ENCODE results near the gene STAT3.
"Not testable (repeated sequence)": the region's sequence is repeated elsewhere in the genome, so short reads cannot be mapped to it uniquely, and the experiment has no call there.

Gene STAT3

DNA sequence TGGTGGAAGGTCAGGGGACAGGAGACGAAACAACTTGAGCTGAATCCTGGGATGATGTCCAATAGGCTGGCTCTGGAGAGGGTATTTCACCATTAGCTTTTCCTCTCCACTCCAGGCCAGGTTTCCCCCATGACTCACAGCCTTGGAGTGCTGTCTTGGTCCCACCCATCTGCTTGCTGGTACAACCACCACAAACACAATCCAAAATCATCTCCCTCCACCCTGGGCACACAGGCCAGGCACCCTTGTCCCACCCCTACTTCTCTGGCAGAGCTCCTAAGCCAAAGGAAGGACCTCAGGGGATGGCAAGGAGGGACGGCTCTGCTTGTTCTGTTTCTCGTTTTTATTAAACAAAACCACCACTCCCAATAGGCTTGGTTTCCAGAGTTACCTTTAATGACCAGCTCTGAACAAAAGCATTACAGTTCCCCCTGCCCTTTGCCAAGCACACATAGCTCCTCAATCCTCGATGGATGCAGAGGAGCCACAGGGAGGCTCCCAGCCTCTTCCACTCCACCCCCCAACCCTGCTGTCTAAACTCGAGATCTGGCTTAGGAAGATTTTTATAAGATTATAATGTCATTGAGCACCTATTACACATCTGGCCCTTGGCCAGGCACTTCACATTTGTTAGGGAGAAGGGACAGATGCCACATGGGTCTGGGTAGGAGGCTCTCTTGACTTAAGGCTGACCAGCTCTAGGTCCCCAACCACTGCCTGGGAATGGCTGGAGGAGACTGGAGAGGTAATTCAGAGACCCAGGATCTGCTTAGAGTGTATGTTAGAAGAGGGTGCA lies 21.5 kb upstream of the STAT3 start:
- FAIRE-seq = no peak
- no peak for DNase-seq (ENCODE audit: extremely low spot score, insufficient read length, low read depth)

- no peak for DNase-seq (ENCODE audit: extremely low spot score, insufficient read length, low read depth)
- no peak for FAIRE-seq
Observed at GRCh38 chr17:42408061-42408460, 19.8 kb upstream of the STAT3 start.

GRCh38 chr17:42407289-42407836 lies 19.1 kb upstream of the STAT3 start:
- FAIRE-seq (peak; percentile 71), DNase-seq (ENCODE audit: extremely low spot score, insufficient read length, low read depth) (no peak)

DNA sequence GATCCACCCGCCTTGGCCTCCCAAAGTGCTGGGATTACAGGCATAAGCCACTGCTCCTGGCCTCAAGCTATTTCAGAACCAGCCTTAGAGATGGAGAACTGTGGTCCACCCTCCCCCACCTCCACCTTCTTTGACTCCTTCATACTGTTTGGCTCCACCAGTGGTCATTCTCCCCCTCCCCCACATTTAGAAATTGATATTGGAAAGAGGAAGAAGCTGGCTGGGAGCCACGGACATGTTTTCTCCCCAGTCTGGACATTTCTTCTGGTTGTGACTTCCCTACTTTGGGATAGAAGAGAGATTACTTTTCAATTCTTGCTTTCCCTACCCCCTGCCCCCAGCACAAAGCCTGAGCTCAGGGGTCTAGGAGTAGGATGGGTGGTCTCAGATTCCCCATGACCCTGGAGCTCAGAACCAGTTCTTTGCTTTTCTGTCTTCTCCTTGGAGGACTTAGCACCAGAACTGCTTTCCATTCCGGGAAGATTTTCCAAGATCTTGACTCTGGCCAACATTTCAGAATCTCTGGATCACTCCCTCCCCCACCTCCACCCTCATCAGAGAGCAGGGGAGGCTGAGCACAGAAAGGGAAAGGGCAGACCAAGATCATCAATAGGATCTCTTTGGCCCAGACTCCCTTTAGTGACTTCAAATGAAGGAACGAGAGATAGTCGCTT lies 18.5 kb upstream of the STAT3 start:
- no peak for FAIRE-seq
- no peak for DNase-seq (ENCODE audit: extremely low spot score, insufficient read length, low read depth)

- DNase-seq (ENCODE audit: extremely low spot score, insufficient read length, low read depth) = peak; percentile 70
- FAIRE-seq = peak; percentile 80
Observed at GRCh38 chr17:42405963-42406495, 17.8 kb upstream of the STAT3 start.

GRCh38 chr17:42405076-42405475 lies 16.8 kb upstream of the STAT3 start:
- no peak for DNase-seq (ENCODE audit: extremely low spot score, insufficient read length, low read depth)
- no peak for FAIRE-seq

GRCh38 chr17:42404326-42405055 lies 16.2 kb upstream of the STAT3 start:
- no peak for DNase-seq (ENCODE audit: extremely low spot score, insufficient read length, low read depth)

DNA sequence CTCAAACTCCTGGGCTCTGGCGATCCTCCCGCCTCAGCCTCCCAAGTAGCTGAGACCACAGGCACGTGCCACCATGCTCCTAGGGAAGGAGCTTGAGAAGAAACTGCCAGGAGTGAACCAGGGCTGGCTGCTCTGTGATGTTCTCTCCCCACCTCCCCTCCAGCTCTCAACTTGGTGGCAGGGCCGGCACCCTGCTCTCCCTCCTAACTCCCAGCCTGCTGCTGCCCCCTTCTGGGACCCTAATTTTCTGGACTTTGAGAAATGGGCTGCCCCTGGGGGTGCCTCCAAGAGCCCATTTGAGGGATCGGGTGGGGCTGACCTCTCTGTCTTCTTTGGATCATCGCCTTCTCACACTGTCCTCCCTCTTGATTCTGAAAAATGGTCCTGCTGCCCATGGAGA lies 14.9 kb upstream of the STAT3 start:
- DNase-seq (ENCODE audit: extremely low spot score, insufficient read length, low read depth) = no peak
- peak; percentile 65 for FAIRE-seq

More at GRCh38 chr17:42404326-42405055, 16.2 kb upstream of the STAT3 start:
- no peak for FAIRE-seq

- FAIRE-seq (no peak), DNase-seq (ENCODE audit: extremely low spot score, insufficient read length, low read depth) (no peak)
Observed at GRCh38 chr17:42402117-42402516, 13.9 kb upstream of the STAT3 start.

GRCh38 chr17:42400844-42401375 lies 12.7 kb upstream of the STAT3 start:
- FAIRE-seq; DNase-seq (ENCODE audit: extremely low spot score, insufficient read length, low read depth): not testable (repeated sequence)

GRCh38 chr17:42399948-42400843 lies 12.0 kb upstream of the STAT3 start:
- DNase-seq (ENCODE audit: extremely low spot score, insufficient read length, low read depth) (no peak), FAIRE-seq (no peak)

- FAIRE-seq (no peak), DNase-seq (ENCODE audit: extremely low spot score, insufficient read length, low read depth) (no peak)
Observed at GRCh38 chr17:42399121-42399520, 10.9 kb upstream of the STAT3 start.

DNA sequence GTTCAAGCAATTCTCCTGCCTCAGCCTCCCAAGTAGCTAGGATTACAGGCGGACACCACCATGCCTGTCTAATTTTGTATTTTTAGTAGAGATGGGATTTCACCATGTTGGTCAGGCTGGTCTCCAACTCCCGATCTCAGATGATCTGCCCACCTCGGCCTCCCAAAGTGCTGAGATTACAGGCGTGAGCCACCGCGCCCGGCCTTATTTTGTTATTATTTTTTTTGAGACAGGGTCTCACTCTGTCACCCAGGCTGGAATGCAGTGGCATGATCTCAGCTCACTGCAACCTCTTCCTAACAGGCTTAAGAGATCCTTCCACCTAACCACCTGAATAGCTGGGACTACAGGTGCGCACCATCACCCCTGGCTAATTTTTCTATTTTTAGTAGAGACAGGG lies 7.4 kb upstream of the STAT3 start:
- DNase-seq (ENCODE audit: extremely low spot score, insufficient read length, low read depth); FAIRE-seq: not testable (repeated sequence)

- FAIRE-seq (no peak), DNase-seq (ENCODE audit: extremely low spot score, insufficient read length, low read depth) (no peak)
Observed at GRCh38 chr17:42394838-42395237, 6.6 kb upstream of the STAT3 start.

DNA sequence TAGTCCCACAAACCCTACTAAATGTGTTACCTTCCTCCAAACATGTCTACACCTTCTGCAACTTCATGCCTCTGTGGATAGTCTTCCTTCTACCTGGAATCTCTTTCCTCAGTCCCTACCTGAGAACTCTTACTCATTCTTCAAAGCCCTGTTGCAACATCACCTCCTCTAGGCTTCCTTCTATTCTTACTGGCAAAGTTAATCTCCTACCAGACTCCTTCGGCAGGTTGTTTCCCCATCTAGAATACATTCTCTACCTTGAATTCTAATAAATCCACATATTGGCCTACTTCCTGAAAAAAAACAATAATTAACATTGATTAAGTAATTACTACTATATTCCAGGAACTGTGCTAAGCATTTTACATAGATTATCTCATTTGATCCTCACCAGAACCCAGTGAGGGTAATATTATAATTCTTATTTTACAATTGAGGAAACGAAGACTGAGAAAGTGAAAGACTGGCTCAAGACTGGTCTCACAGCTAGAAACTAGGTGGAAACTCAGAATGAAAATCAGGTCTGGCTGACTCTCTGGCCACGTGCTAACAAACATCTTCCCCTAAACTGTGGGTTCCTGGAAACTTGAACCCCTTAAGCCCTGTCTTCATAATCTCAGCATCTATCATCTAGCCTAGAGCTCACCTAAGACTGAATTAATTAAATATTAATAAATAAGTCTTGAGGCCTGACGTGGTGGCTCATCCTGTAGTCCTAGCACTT lies 4.6 kb upstream of the STAT3 start:
- DNase-seq (ENCODE audit: extremely low spot score, insufficient read length, low read depth) = no peak
- FAIRE-seq = peak; percentile 65

DNA sequence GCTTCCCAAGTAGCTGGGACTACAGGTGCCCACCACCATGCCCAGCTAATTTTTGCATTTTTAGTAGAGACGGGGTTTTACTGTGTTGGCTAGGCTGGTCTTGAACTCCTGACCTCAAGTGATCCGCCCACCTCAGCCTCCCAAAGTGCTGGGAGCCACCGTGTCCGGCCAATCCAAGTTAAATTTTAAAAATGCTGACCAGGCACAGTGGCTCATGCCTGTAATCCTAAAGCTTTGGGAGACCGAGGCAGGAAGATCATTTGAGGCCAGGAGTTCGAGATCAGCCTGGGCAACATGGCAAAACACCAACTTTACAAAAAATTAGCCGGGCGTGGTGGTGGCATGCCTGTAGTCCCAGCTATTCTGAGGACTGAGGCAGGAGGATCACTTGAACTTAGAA lies 3.2 kb upstream of the STAT3 start:
- not testable (repeated sequence) for FAIRE-seq; DNase-seq (ENCODE audit: extremely low spot score, insufficient read length, low read depth)

- FAIRE-seq = no peak
- DNase-seq (ENCODE audit: extremely low spot score, insufficient read length, low read depth) = no peak
Observed at GRCh38 chr17:42389899-42390298, 1.7 kb upstream of the STAT3 start.

DNA sequence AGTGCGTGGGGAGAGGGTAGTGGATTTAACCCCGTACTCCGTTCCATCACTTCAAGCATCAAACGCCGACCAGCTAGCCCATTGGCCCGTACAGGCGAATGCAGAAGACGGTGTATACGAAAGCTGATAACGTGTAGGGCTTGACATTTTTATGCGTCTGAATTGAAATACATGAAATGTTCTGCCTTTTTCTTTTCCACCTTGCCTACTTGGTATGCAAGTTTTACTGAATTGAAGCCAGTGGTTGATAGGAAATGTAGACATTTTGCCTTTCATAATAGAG lies 834 bp upstream of the STAT3 start:
- DNase-seq (ENCODE audit: extremely low spot score, insufficient read length, low read depth) (no peak), FAIRE-seq (no peak)

Measured in GM18507 (cell line).